Muscle layer of duodenum (tissue), 2 donors: ENCODE measurements around the gene C4A.
A peak's percentile ranks its signal among the peaks of the same experiment; 100 is the strongest.
"Not testable (repeated sequence)": the region's sequence is repeated elsewhere in the genome, so short reads cannot be mapped to it uniquely, and the experiment has no call there.

ENCODE experiments used
- H3K27ac ChIP-seq: one replicate; pipeline ENCODE4 v1.7.0; 2013; ENCODE audit warnings: mild to moderate bottlenecking, low read length
- H3K27me3 ChIP-seq: one replicate; pipeline ENCODE4 v1.7.0; 2013; ENCODE audit warnings: low read depth, mild to moderate bottlenecking, control low read depth, low read length
- H3K36me3 ChIP-seq, 2 donors: one replicate each; pipeline ENCODE4 v1.7.0; 2013; ENCODE audit warnings: low read length in 2 of 2, control low read depth in 1 of 2, mild to moderate bottlenecking in 1 of 2; ENCODE audit not compliant: insufficient read depth in 2 of 2, control insufficient read depth in 1 of 2
- H3K4me1 ChIP-seq, 2 donors: one replicate each; pipeline ENCODE4 v1.7.0; 2013; ENCODE audit warnings: low read length in 2 of 2, mild to moderate bottlenecking in 2 of 2, control low read depth in 1 of 2, moderate library complexity in 1 of 2; ENCODE audit not compliant: insufficient read depth in 2 of 2, control insufficient read depth in 1 of 2
- H3K4me3 ChIP-seq, 2 donors: one replicate each; pipeline ENCODE4 v1.7.0; 2013; ENCODE audit warnings: low read length in 2 of 2, low read depth in 1 of 2, mild to moderate bottlenecking in 1 of 2
- H3K9me3 ChIP-seq, 2 donors: one replicate each; pipeline ENCODE4 v1.7.0; 2013; ENCODE audit warnings: low read length in 2 of 2, control low read depth in 1 of 2, mild to moderate bottlenecking in 1 of 2; ENCODE audit not compliant: control insufficient read depth in 1 of 2
- donor health status: healthy.

Gene C4A

DNA sequence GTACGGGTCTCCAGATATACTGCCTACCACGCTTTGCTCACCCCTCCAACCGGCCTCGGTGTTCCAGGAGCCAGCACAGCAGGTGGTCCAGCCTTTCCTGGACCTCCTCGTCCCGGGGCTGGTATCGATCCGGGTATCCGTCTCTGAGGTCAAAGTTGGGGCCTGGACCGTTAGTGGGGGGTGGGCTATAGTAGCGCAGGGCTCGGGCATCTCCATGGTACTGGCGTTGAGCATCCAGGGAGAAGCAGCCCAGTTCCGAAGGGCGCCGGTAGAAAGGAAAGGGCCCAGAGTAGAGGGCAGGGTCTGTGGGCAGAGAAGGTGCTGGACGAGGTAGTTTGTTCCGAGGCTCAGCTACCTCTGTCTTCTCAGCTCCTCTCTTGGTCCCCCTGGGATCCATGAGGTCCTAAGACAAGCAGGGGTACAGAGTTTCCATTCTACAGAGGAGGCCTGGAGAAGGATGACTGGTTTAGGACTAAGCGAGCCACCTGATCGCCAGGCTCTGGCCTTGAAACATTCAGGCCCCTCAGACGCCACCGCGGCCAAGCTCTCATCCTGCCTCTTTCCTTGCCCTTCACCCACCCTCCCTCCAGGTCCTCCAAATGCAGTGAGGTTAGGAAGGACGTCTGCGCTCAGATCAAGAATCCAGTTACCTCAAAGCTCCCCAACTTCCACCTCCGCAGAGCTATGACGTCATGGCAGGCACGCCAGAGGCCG lies 10.4 kb upstream of the C4A start:
- peak overlapping the region; percentile 85 to 97 for H3K4me3 ChIP-seq
- H3K27me3 ChIP-seq: no peaks in the 10 kb centered on the region
- no peaks in the 10 kb centered on the region for H3K9me3 ChIP-seq
- peak overlapping the region; percentile 99 for H3K27ac ChIP-seq
- H3K36me3 ChIP-seq: peaks cover 22 to 56% of the 10 kb centered on the region in 2 donors
- H3K4me1 ChIP-seq: peaks cover 6 to 26% of the 10 kb centered on the region in 2 donors

GRCh38 chr6:31971993-31972708 lies 9.7 kb upstream of the C4A start, which contains the start of gene DXO:
TSS of gene DXO (minus strand) at chr6:31972138. CDS start at chr6:31971675, 463 bp downstream.
- Histone ChIP-seq H3K4me3 (peak within 1 kb of the TSS; percentile 85 to 97), H3K27ac (peak within 1 kb of the TSS; percentile 99), H3K27me3 (no peaks in the 10 kb centered on the region), H3K36me3 (peaks cover 15 to 49% of the 10 kb centered on the region in 2 donors), H3K9me3 (no peaks in the 10 kb centered on the region), H3K4me1 (peaks cover 6 to 26% of the 10 kb centered on the region in 2 donors)

GRCh38 chr6:31972709-31973350 lies 9.0 kb upstream of the C4A start:
- Histone ChIP-seq H3K27ac (peak overlapping the region; percentile 99), H3K4me1 (peaks cover 6 to 26% of the 10 kb centered on the region in 2 donors), H3K27me3 (no peaks in the 10 kb centered on the region), H3K4me3 (peak overlapping the region; percentile 85 to 97), H3K36me3 (peaks cover 13 to 42% of the 10 kb centered on the region in 2 donors), H3K9me3 (no peaks in the 10 kb centered on the region)

- not testable (repeated sequence) for H3K4me3 ChIP-seq, H3K27ac ChIP-seq, H3K27me3 ChIP-seq, H3K9me3 ChIP-seq
- Histone ChIP-seq H3K36me3 (peaks cover 11 to 30% of the 10 kb centered on the region in 2 donors), H3K4me1 (peaks cover 6 to 18% of the 10 kb centered on the region in 2 donors)
These were observed 5.8 kb upstream of the C4A start for GRCh38 chr6:31976065-31976464.

GRCh38 chr6:31977816-31978431 lies 3.9 kb upstream of the C4A start:
- Histone ChIP-seq H3K4me3 (no peak overlapping the region), H3K27me3 (no peaks in the 10 kb centered on the region), H3K36me3 (peaks cover 11 to 16% of the 10 kb centered on the region in 2 donors), H3K27ac (no peak overlapping the region), H3K9me3 (no peaks in the 10 kb centered on the region), H3K4me1 (peaks cover 6 to 8% of the 10 kb centered on the region in 2 donors)

GRCh38 chr6:31978831-31979230 lies 3.0 kb upstream of the C4A start:
- Histone ChIP-seq H3K36me3 (peaks cover 11 to 16% of the 10 kb centered on the region in 2 donors), H3K4me3 (no peak overlapping the region), H3K27ac (no peak overlapping the region), H3K9me3 (no peaks in the 10 kb centered on the region), H3K4me1 (no peaks in the 10 kb centered on the region), H3K27me3 (no peaks in the 10 kb centered on the region)

- H3K9me3 ChIP-seq: no peaks in the 10 kb centered on the region
- no peaks in the 10 kb centered on the region for H3K27me3 ChIP-seq
- peaks cover 11 to 16% of the 10 kb centered on the region in 2 donors for H3K36me3 ChIP-seq
- no peaks in the 10 kb centered on the region for H3K4me1 ChIP-seq
- no peak overlapping the region for H3K4me3 ChIP-seq
- H3K27ac ChIP-seq: no peak overlapping the region
These were observed 2.5 kb upstream of the C4A start for GRCh38 chr6:31979238-31979898.

GRCh38 chr6:31980195-31980876 lies 1.5 kb upstream of the C4A start:
- not testable (repeated sequence) for H3K27ac ChIP-seq, H3K27me3 ChIP-seq, H3K4me3 ChIP-seq, H3K4me1 ChIP-seq, H3K9me3 ChIP-seq
- peaks cover 11 to 16% of the 10 kb centered on the region in 2 donors for H3K36me3 ChIP-seq

GRCh38 chr6:31980998-31981397 lies 859 bp upstream of the C4A start:
- not testable (repeated sequence) for H3K27me3 ChIP-seq, H3K9me3 ChIP-seq, H3K27ac ChIP-seq, H3K4me3 ChIP-seq, H3K4me1 ChIP-seq
- H3K36me3 ChIP-seq: peaks cover 11 to 16% of the 10 kb centered on the region in 2 donors

- not testable (repeated sequence) for H3K36me3 ChIP-seq, H3K27me3 ChIP-seq, H3K27ac ChIP-seq, H3K4me3 ChIP-seq, H3K4me1 ChIP-seq, H3K9me3 ChIP-seq
These were observed 7.5 kb downstream of the C4A start for GRCh38 chr6:31989363-31989762.
